Endothelial cell of umbilical vein (primary cell): ENCODE data around the gene NKAIN4. TPM values are rescaled to one million over a fixed set of nuclear protein-coding genes. Genes with fewer than 3 reads are reported as not detected.

Experiments used
- BruUV-seq: library from RNA; stranded (reverse); fragments of 400-500 nt; replicated peaks from 2 replicates; lab custom pipeline; 2021; lab: Mats Ljungman, UMichigan
- CTCF ChIA-PET: fragments of 300-600, 350-600 bp; sonication (Branson Sonifier 250); formaldehyde crosslinking; loops from one replicate; lab custom pipeline; 2021; ENCODE audit warnings: antibody characterized with exemption, inconsistent platforms; lab: Charles Lee
- POLR2A ChIA-PET: fragments of 300-600, 350-600 bp; sonication (Branson Sonifier 250); formaldehyde crosslinking; loops from one replicate; lab custom pipeline; 2021; ENCODE audit warnings: antibody characterized with exemption, inconsistent platforms; lab: Charles Lee
- DNase-seq: peaks from one replicate; pipeline ENCODE4 v3.0.0-alpha.2; 2011; ENCODE audit warnings: low read depth, low spot score
- FAIRE-seq: peaks from 2 replicates; lab custom pipeline; 2011; peaks lifted over from hg19 to GRCh38; lab: Jason Lieb, UNC
- H2AFZ ChIP-seq: 2 replicates; pipeline ENCODE4 v1.6.0; 2012; ENCODE audit warnings: low read depth, low read length, control low read depth, inconsistent platforms
- H3K27ac ChIP-seq: 2 replicates; pipeline ENCODE4 v1.5.1; 2011; ENCODE audit warnings: low read depth, mild to moderate bottlenecking, control low read depth, low read length, moderate library complexity; ENCODE audit not compliant: insufficient read depth
- H3K27me3 ChIP-seq, 2 experiments: 2 replicates each; pipeline versions ENCODE4 v1.6.0 to v1.6.1; 2011; ENCODE audit warnings: low read length in 2 of 2, mixed read lengths in 1 of 2; ENCODE audit not compliant: control insufficient read depth in 2 of 2, insufficient read depth in 2 of 2
- H3K36me3 ChIP-seq, 2 experiments: 2 replicates in 1 of 2; 3 replicates in 1 of 2; pipeline ENCODE4 v1.5.1; 2011; ENCODE audit warnings: low read length in 2 of 2, mild to moderate bottlenecking in 1 of 2, moderate library complexity in 1 of 2; ENCODE audit not compliant: control insufficient read depth in 2 of 2, insufficient read depth in 2 of 2; ENCODE audit errors: extremely low read depth in 1 of 2
- H3K4me1 ChIP-seq: 3 replicates; pipeline ENCODE4 v1.5.1; 2011; ENCODE audit warnings: mild to moderate bottlenecking, low read length; ENCODE audit not compliant: control insufficient read depth, insufficient read depth; ENCODE audit errors: extremely low read depth
- H3K4me2 ChIP-seq: 2 replicates; pipeline ENCODE4 v1.6.1; 2011; ENCODE audit warnings: low read length, control low read depth, mixed read lengths; ENCODE audit not compliant: insufficient read depth
- H3K4me3 ChIP-seq, 3 experiments: fragments of 200-600 bp in 1 of 3; sonication (generic), shearing (Covaris generic) in 1 of 3; replicated peaks in 1 of 3; 2 replicates each; pipeline ENCODE4 v1.5.1; 2011 to 2016; ENCODE audit warnings: control low read depth in 3 of 3, low read length in 3 of 3, mild to moderate bottlenecking in 2 of 3, inconsistent platforms in 1 of 3, low read depth in 1 of 3, moderate library complexity in 1 of 3; ENCODE audit not compliant: insufficient read depth in 1 of 3
- H3K79me2 ChIP-seq: 2 replicates; pipeline ENCODE4 v1.6.0; 2012; ENCODE audit warnings: low read length, inconsistent platforms; ENCODE audit not compliant: control insufficient read depth, insufficient read depth
- H3K9ac ChIP-seq: replicated peaks from 2 replicates; pipeline ENCODE3; 2011; ENCODE audit warnings: low read length, control low read depth; ENCODE audit not compliant: insufficient read depth; ENCODE audit errors: extremely low read depth
- H3K9me1 ChIP-seq: replicated peaks from 3 replicates; pipeline ENCODE4 v1.6.0; 2011; ENCODE audit warnings: mild to moderate bottlenecking, low read length; ENCODE audit not compliant: control insufficient read depth, insufficient read depth; ENCODE audit errors: extremely low read depth
- H3K9me3 ChIP-seq: replicated peaks from 2 replicates; pipeline ENCODE4 v1.5.1; 2012; ENCODE audit warnings: low read length, inconsistent platforms; ENCODE audit not compliant: control insufficient read depth, insufficient read depth
- H4K20me1 ChIP-seq: replicated peaks from 2 replicates; pipeline ENCODE3; 2011; ENCODE audit warnings: mild to moderate bottlenecking, low read length; ENCODE audit not compliant: control insufficient read depth, insufficient read depth; ENCODE audit errors: extremely low read depth
- CTCF ChIP-seq, 2 donors: IDR thresholded peaks; 1 replicate in 1 of 2; 2 replicates in 1 of 2; pipeline ENCODE4 v1.5.1; 2011; ENCODE audit warnings: low read length in 2 of 2, mild to moderate bottlenecking in 2 of 2, moderate library complexity in 2 of 2, control low read depth in 1 of 2, inconsistent platforms in 1 of 2, low read depth in 1 of 2; ENCODE audit not compliant: insufficient read depth in 1 of 2; ENCODE audit errors: extremely low read depth in 1 of 2
- EZH2 ChIP-seq: IDR thresholded peaks from 2 replicates; pipeline ENCODE4 v1.6.1; 2012; ENCODE audit warnings: borderline replicate concordance, low read depth, mild to moderate bottlenecking, moderate library complexity, low read length, inconsistent platforms; ENCODE audit not compliant: severe bottlenecking
- FOS ChIP-seq: IDR thresholded peaks from 2 replicates; pipeline ENCODE4 v1.6.1; 2011; ENCODE audit warnings: mild to moderate bottlenecking, low read length, moderate library complexity, borderline replicate concordance; ENCODE audit not compliant: insufficient read depth
- GATA2 ChIP-seq: IDR thresholded peaks from 2 replicates; pipeline ENCODE4 v1.7.0; 2011; ENCODE audit warnings: low read depth, mild to moderate bottlenecking, moderate library complexity, mixed read lengths, low read length; ENCODE audit not compliant: insufficient read length, insufficient read depth
- JUN ChIP-seq: IDR thresholded peaks from 2 replicates; pipeline ENCODE4 v1.6.1; 2011; ENCODE audit warnings: borderline replicate concordance, low read depth; ENCODE audit not compliant: insufficient read length, insufficient read depth
- MAX ChIP-seq: IDR thresholded peaks from 2 replicates; pipeline ENCODE4 v1.6.1; 2011; ENCODE audit not compliant: insufficient read depth, insufficient read length
- MYC ChIP-seq: IDR thresholded peaks from one replicate; pipeline ENCODE4 v1.6.1; 2011; ENCODE audit warnings: mild to moderate bottlenecking, low read depth, low read length
- POLR2A ChIP-seq: IDR thresholded peaks from 2 replicates; pipeline ENCODE4 v1.6.1; 2012; ENCODE audit warnings: low read depth, mild to moderate bottlenecking, control low read depth, low read length
- POLR2AphosphoS5 ChIP-seq: IDR thresholded peaks from 2 replicates; pipeline ENCODE4 v1.6.1; 2012; ENCODE audit warnings: low read depth, mild to moderate bottlenecking, control low read depth, low read length, moderate library complexity; ENCODE audit not compliant: insufficient read depth
- dilution Hi-C: fragments of 300-500 bp; cut with MboI; formaldehyde crosslinking; loops from one replicate; pipeline ENCODE4 v1.15.0; 2019; ENCODE audit warnings: low sequenced_read_pairs; ENCODE audit not compliant: extremely low pct_ligation_motif_present
- intact Hi-C: fragments of 100-400 bp; cut with micrococcal nuclease; formaldehyde crosslinking; loops from one replicate; pipeline ENCODE4 v1.10.0; 2022
- polyA plus RNA-seq, 4 experiments: library from polyadenylated mRNA; depleted of rRNA in 3 of 4; stranded (reverse) in 3 of 4; unstranded in 1 of 4; fragments of >200 nt; gene quantifications; 2 replicates each; pipeline versions ENCODE4 v1.2.1 to v1.2.3, GENCODE V29; 2011 to 2012; ENCODE audit warnings: missing spikeins in 1 of 4
- total RNA-seq: library from RNA; stranded (reverse); gene quantifications from 2 replicates; pipeline ENCODE4 v1.2.3, GENCODE V29; 2021

The NKAIN4 gene
- total and polyA plus RNA-seq, 2 donors (not counting 3 experiments of a cell fraction or from before 2014, with no cell fraction given): 0.04 TPM; not detected in 1

GRCh38 chr20:63232235-63233060 lies 21.8 kb downstream of the NKAIN4 start:
- CTCF ChIA-PET: interaction anchor here (0.7 to 11.0 kb wide), 5 partner anchors 8 to 231 kb away, joined by 3 to 116 read pairs (median 3); no protein-coding TSS in a partner anchor
- H3K4me2 ChIP-seq: no peak overlapping the region
- no peak overlapping the region for H3K4me3 ChIP-seq
- no peak overlapping the region for H3K27ac ChIP-seq
- H4K20me1 ChIP-seq: no peaks in the 10 kb centered on the region
- no peaks in the 10 kb centered on the region for H3K79me2 ChIP-seq
- no TSS peak for BruUV-seq
- DNase-seq: peak; percentile 11
- no peak overlapping the region for H3K9ac ChIP-seq
- H2AFZ ChIP-seq: no peak overlapping the region
- POLR2A ChIA-PET: interaction anchor here (0.5 kb wide), 1 partner anchor 89 kb away, joined by 4 read pairs; no protein-coding TSS in a partner anchor
- peak; percentile 70 for FAIRE-seq
- TF ChIP-seq JUN (no peak), POLR2A (no peak), CTCF (IDR thresholded peaks at IDR 0.05; ENCODE audit: extremely low read depth in 1 of 2, insufficient read depth in 1 of 2, low read depth in 1 of 2, low read length in 2 of 2) (no peak), FOS (peak; percentile 57), POLR2AphosphoS5 (no peak), EZH2 (no peak), GATA2 (no peak), MAX (no peak), MYC (no peak)
- dilution Hi-C loops (no loop called here), intact Hi-C loops (loop anchor here (5.0 kb wide), 1 partner anchor 175 kb away; no protein-coding TSS in a partner anchor)
- peaks cover 0 to 10% of the 10 kb centered on the region in 2 experiments for H3K27me3 ChIP-seq
- H3K36me3 ChIP-seq: no peaks in the 10 kb centered on the region
- no peaks in the 10 kb centered on the region for H3K9me1 ChIP-seq
- H3K9me3 ChIP-seq: no peaks in the 10 kb centered on the region
- no peaks in the 10 kb centered on the region for H3K4me1 ChIP-seq
